Measurements from ENCODE around the gene GLT8D2. TPM values are rescaled to one million over a fixed set of nuclear protein-coding genes. Genes with fewer than 3 reads are reported as not detected.
"Not testable (repeated sequence)": the region's sequence is repeated elsewhere in the genome, so short reads cannot be mapped to it uniquely, and the experiment has no call there.

Gene GLT8D2
- total and polyA plus RNA-seq, 5 experiments from 2014 or later: not detected

DNA sequence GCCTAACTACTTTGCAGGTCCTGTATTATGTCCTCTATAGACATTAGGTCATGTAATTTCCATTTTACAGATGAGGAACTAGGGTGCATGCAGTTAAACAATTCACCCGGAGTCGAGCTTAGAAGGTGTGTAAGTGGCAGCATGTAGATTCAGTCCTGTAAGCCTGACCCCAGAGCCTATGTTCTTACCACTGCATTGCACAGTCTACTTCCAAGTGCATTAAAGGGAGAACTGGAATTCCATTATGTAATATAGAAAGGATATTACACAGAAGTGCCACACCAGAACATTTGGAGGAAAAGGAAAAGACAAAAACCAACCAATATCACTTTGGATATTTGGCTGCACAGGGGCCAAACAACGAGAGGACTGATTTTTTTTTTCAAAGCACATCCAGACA, 1.2 kb downstream of the GLT8D2 start:
- H3K4me3 Mint-ChIP-seq: no peak overlapping the region
- H3K9me3 Mint-ChIP-seq: peaks cover 0 to 2% (median 0%) of the 10 kb centered on the region in 9 donors
- peaks cover 4 to 10% (median 9%) of the 10 kb centered on the region in 4 donors for H3K4me1 Mint-ChIP-seq
- H3K27me3 Mint-ChIP-seq: peaks cover 13 to 57% (median 29%) of the 10 kb centered on the region in 5 donors
- POLR2A ChIA-PET: no interaction called here
- ATAC-seq (no peak), DNase-seq (no peak)
- no peaks in the 10 kb centered on the region for H3K36me3 Mint-ChIP-seq
- no peak overlapping the region for H3K27ac Mint-ChIP-seq

- H3K27ac Mint-ChIP-seq: no peak overlapping the region
- H3K27me3 Mint-ChIP-seq: peaks cover 11 to 52% (median 27%) of the 10 kb centered on the region in 5 donors
These were observed 1.8 kb downstream of the GLT8D2 start for GRCh38 chr12:104048162-104048561.

GRCh38 chr12:104046306-104046705, 3.7 kb downstream of the GLT8D2 start:
- H3K27me3 Mint-ChIP-seq: peaks cover 4 to 33% (median 17%) of the 10 kb centered on the region in 5 donors
- no peaks in the 10 kb centered on the region for H3K36me3 Mint-ChIP-seq

More at GRCh38 chr12:104048162-104048561, 1.8 kb downstream of the GLT8D2 start:
- Mint-ChIP-seq H3K36me3 (no peaks in the 10 kb centered on the region), H3K4me1 (peaks cover 4 to 10% (median 9%) of the 10 kb centered on the region in 4 donors), H3K4me3 (no peak overlapping the region), H3K9me3 (peaks cover 0 to 2% (median 0%) of the 10 kb centered on the region in 9 donors)
- POLR2A ChIA-PET: no interaction called here
- ATAC-seq (no peak), DNase-seq (no peak)

GRCh38 chr12:104044158-104044557, 5.8 kb downstream of the GLT8D2 start:
- H3K27me3 Mint-ChIP-seq: peaks cover 2 to 13% (median 4%) of the 10 kb centered on the region in 5 donors
- DNase-seq (no peak), ATAC-seq (no peak)
- no peak overlapping the region for H3K27ac Mint-ChIP-seq
- H3K4me3 Mint-ChIP-seq: no peak overlapping the region
- peaks cover 0 to 2% (median under 1%) of the 10 kb centered on the region in 4 donors for H3K4me1 Mint-ChIP-seq
- POLR2A ChIA-PET: no interaction called here
- H3K36me3 Mint-ChIP-seq: no peaks in the 10 kb centered on the region
- no peaks in the 10 kb centered on the region for H3K9me3 Mint-ChIP-seq

More at GRCh38 chr12:104046306-104046705, 3.7 kb downstream of the GLT8D2 start:
- H3K27ac Mint-ChIP-seq: no peak overlapping the region
- H3K4me3 Mint-ChIP-seq: no peak overlapping the region
- POLR2A ChIA-PET: no interaction called here
- no peak for DNase-seq
- H3K4me1 Mint-ChIP-seq: peaks cover 4 to 10% (median 9%) of the 10 kb centered on the region in 4 donors
- H3K9me3 Mint-ChIP-seq: no peaks in the 10 kb centered on the region
- no peak for ATAC-seq

- DNase-seq (no peak), ATAC-seq (no peak)
- H3K27me3 Mint-ChIP-seq: peaks cover 0 to 2% (median 0%) of the 10 kb centered on the region in 5 donors
- POLR2A ChIA-PET: no interaction called here
- no peak overlapping the region for H3K27ac Mint-ChIP-seq
- no peaks in the 10 kb centered on the region for H3K36me3 Mint-ChIP-seq
- peaks cover 0 to 2% (median 0%) of the 10 kb centered on the region in 9 donors for H3K9me3 Mint-ChIP-seq
- H3K4me3 Mint-ChIP-seq: no peak overlapping the region
- peaks cover 0 to 2% (median under 1%) of the 10 kb centered on the region in 4 donors for H3K4me1 Mint-ChIP-seq
These were observed 7.4 kb downstream of the GLT8D2 start for GRCh38 chr12:104042580-104042979.

DNA sequence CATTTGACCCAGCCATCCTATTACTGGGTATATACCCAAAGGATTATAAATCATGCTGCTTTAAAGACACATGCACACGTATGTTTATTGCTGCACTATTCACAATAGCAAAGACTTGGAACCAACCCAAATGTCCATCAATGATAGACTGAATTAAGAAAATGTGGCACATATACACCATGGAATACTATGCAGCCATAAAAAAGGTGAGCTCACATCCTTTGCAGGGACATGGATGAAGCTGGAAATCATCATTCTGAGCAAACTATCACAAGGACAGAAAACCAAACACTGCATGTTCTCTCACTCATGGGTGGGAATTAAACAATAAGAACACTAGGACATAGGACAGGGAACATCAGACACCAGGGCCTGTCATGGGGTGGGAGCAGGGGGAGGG, 10.2 kb downstream of the GLT8D2 start:
- H3K36me3 Mint-ChIP-seq, ATAC-seq, H3K4me1 Mint-ChIP-seq, H3K27ac Mint-ChIP-seq, DNase-seq, H3K27me3 Mint-ChIP-seq, H3K4me3 Mint-ChIP-seq, H3K9me3 Mint-ChIP-seq, POLR2A ChIA-PET: not testable (repeated sequence)

- H3K9me3 Mint-ChIP-seq, POLR2A ChIA-PET, DNase-seq, H3K36me3 Mint-ChIP-seq, ATAC-seq, H3K4me1 Mint-ChIP-seq, H3K27ac Mint-ChIP-seq, H3K4me3 Mint-ChIP-seq, H3K27me3 Mint-ChIP-seq: not testable (repeated sequence)
These were observed 13.8 kb downstream of the GLT8D2 start for GRCh38 chr12:104036143-104036542.

- peak; percentile 54 to 64 for ATAC-seq
- POLR2A ChIA-PET: not testable (repeated sequence)
These were observed 19.4 kb downstream of the GLT8D2 start for GRCh38 chr12:104030596-104030995.

DNA sequence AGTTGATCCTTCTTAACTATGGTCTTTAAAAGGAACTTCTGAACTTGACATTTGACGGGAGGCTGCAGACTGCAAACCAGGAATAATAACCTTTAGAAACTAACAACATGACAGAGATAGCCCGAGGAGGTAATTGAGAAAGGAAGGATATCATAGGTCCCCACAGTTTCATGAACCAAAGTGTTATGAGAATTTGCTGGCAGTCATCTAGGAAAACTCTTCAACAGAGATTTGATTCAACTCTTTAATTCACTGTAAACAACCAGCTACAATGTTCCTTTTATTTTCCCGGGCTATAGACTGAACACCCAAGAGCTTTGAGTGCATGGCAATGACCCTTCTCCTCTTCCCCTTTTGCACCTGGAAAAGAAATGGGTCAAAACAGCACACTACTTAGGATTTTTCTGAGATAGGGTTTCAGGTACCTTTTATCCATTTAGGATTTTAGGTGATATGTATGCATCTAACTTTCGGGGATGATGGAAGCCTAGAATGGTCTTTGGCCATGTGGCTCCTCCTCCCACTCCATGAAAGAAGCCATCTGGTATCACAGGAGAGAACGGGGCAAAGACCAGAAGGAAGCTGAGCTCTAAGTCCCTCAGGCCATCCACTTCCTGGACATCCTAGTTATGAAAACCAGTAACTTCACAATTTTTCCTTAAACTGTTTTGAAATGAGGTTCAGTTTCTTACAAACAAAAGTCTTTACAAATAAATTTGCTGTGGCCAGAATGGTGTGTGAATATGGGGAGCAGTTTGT, 23.0 kb downstream of the GLT8D2 start:
- no peak for DNase-seq
- Mint-ChIP-seq H3K9me3 (peaks cover 0 to 11% (median 0%) of the 10 kb centered on the region in 9 donors), H3K4me1 (no peaks in the 10 kb centered on the region), H3K27me3 (peaks cover 7 to 13% (median 8%) of the 10 kb centered on the region in 5 donors), H3K36me3 (peaks cover 0 to 4% (median 0%) of the 10 kb centered on the region in 3 donors), H3K4me3 (no peak overlapping the region), H3K27ac (no peak overlapping the region)
- POLR2A ChIA-PET: interaction anchor here (0.6 kb wide), 1 partner anchor 37 kb away, joined by 3 read pairs; no protein-coding TSS in a partner anchor
- ATAC-seq: no peak

More at GRCh38 chr12:104030596-104030995, 19.4 kb downstream of the GLT8D2 start:
- H3K27me3 Mint-ChIP-seq: peaks cover 0 to 14% (median 10%) of the 10 kb centered on the region in 5 donors
- not testable (repeated sequence) for H3K4me1 Mint-ChIP-seq, H3K9me3 Mint-ChIP-seq, DNase-seq, H3K4me3 Mint-ChIP-seq, H3K27ac Mint-ChIP-seq, H3K36me3 Mint-ChIP-seq

GRCh38 chr12:104025771-104026170, 24.2 kb downstream of the GLT8D2 start:
- peaks cover 0 to 2% (median 0%) of the 10 kb centered on the region in 4 donors for H3K4me1 Mint-ChIP-seq
- ATAC-seq: no peak
- H3K27ac Mint-ChIP-seq: no peak overlapping the region
- peaks cover 0 to 11% (median 0%) of the 10 kb centered on the region in 9 donors for H3K9me3 Mint-ChIP-seq
- no peak for DNase-seq
- no peak overlapping the region for H3K4me3 Mint-ChIP-seq
- H3K36me3 Mint-ChIP-seq: peaks cover 0 to 4% (median 0%) of the 10 kb centered on the region in 3 donors
- peaks cover 8 to 25% (median 12%) of the 10 kb centered on the region in 5 donors for H3K27me3 Mint-ChIP-seq
- POLR2A ChIA-PET: no interaction called here

- peaks cover 0 to 11% (median 0%) of the 10 kb centered on the region in 9 donors for H3K9me3 Mint-ChIP-seq
- ATAC-seq (no peak), DNase-seq (no peak)
- no peak overlapping the region for H3K4me3 Mint-ChIP-seq
- peaks cover 0 to 6% (median 4%) of the 10 kb centered on the region in 3 donors for H3K36me3 Mint-ChIP-seq
- POLR2A ChIA-PET: no interaction called here
- peaks cover 13 to 39% (median 19%) of the 10 kb centered on the region in 5 donors for H3K27me3 Mint-ChIP-seq
- H3K4me1 Mint-ChIP-seq: peaks cover 0 to 2% (median 0%) of the 10 kb centered on the region in 4 donors
- H3K27ac Mint-ChIP-seq: no peak overlapping the region
These were observed 25.6 kb downstream of the GLT8D2 start for GRCh38 chr12:104024348-104024747.

DNA sequence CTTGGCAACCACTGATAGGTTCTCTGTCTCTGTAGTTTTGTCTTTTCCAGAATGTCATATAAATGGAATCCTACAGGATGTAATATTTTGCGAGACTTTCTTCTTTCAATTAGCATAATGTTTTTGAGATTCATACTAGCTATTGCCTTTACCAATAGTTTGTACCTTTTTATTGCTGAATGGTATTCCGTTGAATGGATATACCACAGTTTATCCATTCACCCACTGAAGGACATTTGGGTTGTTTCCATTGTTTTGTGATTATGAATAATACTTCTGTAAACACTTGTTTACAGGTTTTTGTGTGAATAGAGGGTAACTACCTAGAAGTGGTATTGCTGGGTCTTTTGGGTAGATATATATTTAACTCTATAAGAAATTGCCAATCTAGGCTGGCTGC, 26.3 kb downstream of the GLT8D2 start:
- H3K36me3 Mint-ChIP-seq: peaks cover 0 to 6% (median 4%) of the 10 kb centered on the region in 3 donors
- ATAC-seq (no peak), DNase-seq (no peak)
- peaks cover 0 to 2% (median 0%) of the 10 kb centered on the region in 4 donors for H3K4me1 Mint-ChIP-seq
- POLR2A ChIA-PET: no interaction called here
- H3K27ac Mint-ChIP-seq: no peak overlapping the region
- peaks cover 14 to 44% (median 21%) of the 10 kb centered on the region in 5 donors for H3K27me3 Mint-ChIP-seq
- H3K4me3 Mint-ChIP-seq: no peak overlapping the region
- peaks cover 0 to 11% (median 0%) of the 10 kb centered on the region in 9 donors for H3K9me3 Mint-ChIP-seq

DNA sequence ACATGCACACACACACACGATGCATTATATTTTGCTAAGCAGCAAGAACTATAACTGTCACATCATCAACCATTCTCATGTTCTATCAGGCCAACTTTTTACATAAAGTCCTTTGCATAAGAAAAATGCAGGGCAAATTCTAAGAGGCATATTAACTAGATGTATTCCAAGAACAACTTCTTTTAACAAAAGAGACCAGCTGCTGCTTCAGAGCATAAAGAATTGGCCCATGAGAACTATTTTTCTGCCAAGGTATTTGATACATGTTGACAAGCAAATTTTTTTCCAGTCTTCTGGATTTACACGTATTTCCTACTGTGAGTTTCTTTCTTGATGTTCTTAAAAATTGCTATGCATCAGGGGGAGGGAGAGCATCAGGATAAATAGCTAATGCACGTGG, 27.2 kb downstream of the GLT8D2 start:
- POLR2A ChIA-PET: no interaction called here
- no peak for ATAC-seq
- no peak for DNase-seq
- Mint-ChIP-seq H3K27ac (no peak overlapping the region), H3K36me3 (peaks cover 0 to 6% (median 4%) of the 10 kb centered on the region in 3 donors), H3K4me1 (peaks cover 0 to 2% (median 0%) of the 10 kb centered on the region in 4 donors), H3K4me3 (no peak overlapping the region), H3K9me3 (peaks cover 0 to 11% (median 0%) of the 10 kb centered on the region in 9 donors), H3K27me3 (peaks cover 14 to 44% (median 21%) of the 10 kb centered on the region in 5 donors)

Measured in naive thymus-derived CD8-positive, alpha-beta T cell (primary cell).